Thyroid gland (tissue), 4 donors: ENCODE results near the gene SEPTIN11.

Experiments used
- POLR2A ChIP-seq, 2 donors: fragments of 450-650 bp; IDR thresholded peaks; one replicate each; pipeline ENCODE4 v1.6.1; 2017; ENCODE audit warnings: antibody characterized with exemption in 2 of 2, mild to moderate bottlenecking in 2 of 2, moderate library complexity in 1 of 2
- TF ChIP-seq, protein P1 (sequence below), 6 experiments: fragments of 200-600 bp in 3 of 6; fragments of 450-650 bp in 3 of 6; sonication (generic) in 3 of 6; IDR thresholded peaks; one replicate each; pipeline ENCODE4 v1.5.1; 2016 to 2019; ENCODE audit warnings: antibody characterized with exemption in 6 of 6, mild to moderate bottlenecking in 2 of 6, inconsistent platforms in 1 of 6, moderate library complexity in 1 of 6

DNA sequence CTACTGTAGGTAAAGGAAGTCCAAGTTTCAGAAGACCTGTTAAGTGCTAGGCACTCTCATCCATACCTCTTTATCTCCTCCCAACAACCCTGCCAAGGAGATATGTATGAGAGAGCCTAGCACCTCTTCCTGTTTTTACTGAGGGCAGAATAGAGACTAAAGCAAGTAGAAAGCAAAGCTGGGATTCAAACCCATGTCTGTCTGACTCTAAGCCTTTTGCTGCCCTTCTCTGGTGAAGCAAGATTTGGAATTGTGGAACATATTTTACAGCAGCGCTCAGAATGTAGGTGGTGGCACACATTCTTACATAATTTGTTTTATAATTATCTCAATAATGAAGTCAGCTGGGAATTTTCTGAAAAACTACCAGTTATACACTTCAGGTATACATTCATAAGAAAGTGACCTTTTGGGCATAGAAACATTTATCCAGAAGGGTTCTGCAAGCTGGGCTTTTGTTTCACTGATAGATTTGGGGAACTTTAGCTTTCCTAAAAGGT lies 41.7 kb downstream of the SEPTIN11 start:
- TF ChIP-seq, protein P1, sequence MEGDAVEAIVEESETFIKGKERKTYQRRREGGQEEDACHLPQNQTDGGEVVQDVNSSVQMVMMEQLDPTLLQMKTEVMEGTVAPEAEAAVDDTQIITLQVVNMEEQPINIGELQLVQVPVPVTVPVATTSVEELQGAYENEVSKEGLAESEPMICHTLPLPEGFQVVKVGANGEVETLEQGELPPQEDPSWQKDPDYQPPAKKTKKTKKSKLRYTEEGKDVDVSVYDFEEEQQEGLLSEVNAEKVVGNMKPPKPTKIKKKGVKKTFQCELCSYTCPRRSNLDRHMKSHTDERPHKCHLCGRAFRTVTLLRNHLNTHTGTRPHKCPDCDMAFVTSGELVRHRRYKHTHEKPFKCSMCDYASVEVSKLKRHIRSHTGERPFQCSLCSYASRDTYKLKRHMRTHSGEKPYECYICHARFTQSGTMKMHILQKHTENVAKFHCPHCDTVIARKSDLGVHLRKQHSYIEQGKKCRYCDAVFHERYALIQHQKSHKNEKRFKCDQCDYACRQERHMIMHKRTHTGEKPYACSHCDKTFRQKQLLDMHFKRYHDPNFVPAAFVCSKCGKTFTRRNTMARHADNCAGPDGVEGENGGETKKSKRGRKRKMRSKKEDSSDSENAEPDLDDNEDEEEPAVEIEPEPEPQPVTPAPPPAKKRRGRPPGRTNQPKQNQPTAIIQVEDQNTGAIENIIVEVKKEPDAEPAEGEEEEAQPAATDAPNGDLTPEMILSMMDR (IDR thresholded peaks at IDR 0.05) = no peak
- TF ChIP-seq POLR2A (IDR thresholded peaks at IDR 0.05) = no peak
